Loucy (cell line): ENCODE measurements around the gene TAGLN2.

Experiments
- H2AFZ ChIP-seq: fragments of 200-600 bp; sonication (generic); 2 replicates; pipeline ENCODE4 v1.6.0; 2016; ENCODE audit warnings: antibody characterized with exemption, mild to moderate bottlenecking, low read length, moderate library complexity
- H3F3A ChIP-seq: fragments of 200-600 bp; 2 replicates; pipeline ENCODE4 v1.6.0; 2016; ENCODE audit warnings: antibody characterized with exemption, low read depth, mild to moderate bottlenecking
- H3K27me3 ChIP-seq: fragments of 200-600 bp; sonication (generic); 2 replicates; pipeline ENCODE4 v1.6.1; 2014; ENCODE audit warnings: low read length, mild to moderate bottlenecking; ENCODE audit not compliant: insufficient read depth, poor library complexity, severe bottlenecking
- H3K36me3 ChIP-seq: fragments of 200-600 bp; sonication (generic); 2 replicates; pipeline ENCODE4 v1.6.1; 2016; ENCODE audit warnings: low read length; ENCODE audit not compliant: insufficient read depth
- H3K4me1 ChIP-seq: fragments of 200-600 bp; sonication (generic); 2 replicates; pipeline ENCODE4 v1.5.1; 2014; ENCODE audit warnings: low read length, mild to moderate bottlenecking; ENCODE audit not compliant: insufficient read depth, poor library complexity, severe bottlenecking
- H3K4me2 ChIP-seq: fragments of 200-600 bp; sonication (generic); 2 replicates; pipeline ENCODE4 v1.6.0; 2014; ENCODE audit warnings: antibody characterized with exemption, low read length, low read depth, mild to moderate bottlenecking; ENCODE audit not compliant: poor library complexity, severe bottlenecking
- H3K4me3 ChIP-seq: fragments of 200-600 bp; sonication (generic); 2 replicates; pipeline ENCODE4 v1.5.1; 2014; ENCODE audit warnings: low read length, mild to moderate bottlenecking, mixed read lengths; ENCODE audit not compliant: poor library complexity, severe bottlenecking
- H3K79me2 ChIP-seq: fragments of 200-600 bp; sonication (generic); 2 replicates; pipeline ENCODE4 v1.6.1; 2014; ENCODE audit warnings: low read length; ENCODE audit not compliant: insufficient read depth
- H3K9ac ChIP-seq: fragments of 200-600 bp; sonication (generic); 2 replicates; pipeline ENCODE4 v1.6.0; 2014; ENCODE audit warnings: mild to moderate bottlenecking, low read depth, low read length, moderate library complexity; ENCODE audit not compliant: poor library complexity, severe bottlenecking
- H3K9me2 ChIP-seq: fragments of 200-600 bp; sonication (generic); replicated peaks from 2 replicates; pipeline ENCODE4 v1.6.1; 2016; ENCODE audit warnings: low read depth, low read length, mixed read lengths
- H3K9me3 ChIP-seq: fragments of 200-600 bp; sonication (generic); 2 replicates; pipeline ENCODE4 v1.6.1; 2014; ENCODE audit warnings: mild to moderate bottlenecking, antibody characterized with exemption, low read length, low read depth; ENCODE audit not compliant: insufficient read depth
- H4K20me1 ChIP-seq: fragments of 200-600 bp; sonication (generic); 2 replicates; pipeline ENCODE4 v1.6.0; 2014; ENCODE audit warnings: antibody characterized with exemption, low read length, mild to moderate bottlenecking; ENCODE audit not compliant: insufficient read depth, poor library complexity, severe bottlenecking
- EZH2phosphoT487 ChIP-seq: fragments of 200-600 bp; IDR thresholded peaks from 2 replicates; pipeline ENCODE4 v1.6.1; 2018; ENCODE audit warnings: antibody characterized with exemption, mild to moderate bottlenecking, moderate library complexity, borderline replicate concordance
- TF ChIP-seq, protein P1 (sequence below): fragments of 200-600 bp; sonication (generic); conservative IDR thresholded peaks from 2 replicates; pipeline ENCODE4 v1.5.1; 2014; ENCODE audit warnings: mild to moderate bottlenecking, antibody characterized with exemption, low read length

TAGLN2 gene

DNA sequence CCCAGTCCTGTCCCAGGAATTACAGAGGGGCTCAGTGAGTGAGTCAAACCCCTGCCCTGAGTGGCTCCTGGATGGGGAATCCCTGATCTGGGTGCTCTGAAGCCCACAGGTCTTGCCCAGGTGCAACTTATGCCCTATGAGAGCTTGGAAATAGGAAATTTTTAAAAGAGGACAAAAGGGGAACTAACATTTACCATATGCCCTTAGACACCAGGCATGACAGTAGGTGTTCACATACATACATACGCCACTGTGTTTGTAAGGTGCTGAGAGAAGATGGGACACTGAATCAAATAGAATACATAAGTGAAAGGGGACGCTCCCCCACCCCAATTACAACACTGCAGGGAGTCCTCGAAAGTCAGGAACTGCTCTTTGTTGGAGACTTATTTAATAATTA lies 26.8 kb downstream of the TAGLN2 start:
- peaks cover 13% of the 10 kb centered on the region for H3K4me1 ChIP-seq
- no peaks in the 10 kb centered on the region for H3K79me2 ChIP-seq
- no peaks in the 10 kb centered on the region for H3K27me3 ChIP-seq
- no peak overlapping the region for H3K4me2 ChIP-seq
- H3F3A ChIP-seq: no peaks in the 10 kb centered on the region
- H3K9ac ChIP-seq: no peak overlapping the region
- TF ChIP-seq EZH2phosphoT487: no peak
- TF ChIP-seq, protein P1, sequence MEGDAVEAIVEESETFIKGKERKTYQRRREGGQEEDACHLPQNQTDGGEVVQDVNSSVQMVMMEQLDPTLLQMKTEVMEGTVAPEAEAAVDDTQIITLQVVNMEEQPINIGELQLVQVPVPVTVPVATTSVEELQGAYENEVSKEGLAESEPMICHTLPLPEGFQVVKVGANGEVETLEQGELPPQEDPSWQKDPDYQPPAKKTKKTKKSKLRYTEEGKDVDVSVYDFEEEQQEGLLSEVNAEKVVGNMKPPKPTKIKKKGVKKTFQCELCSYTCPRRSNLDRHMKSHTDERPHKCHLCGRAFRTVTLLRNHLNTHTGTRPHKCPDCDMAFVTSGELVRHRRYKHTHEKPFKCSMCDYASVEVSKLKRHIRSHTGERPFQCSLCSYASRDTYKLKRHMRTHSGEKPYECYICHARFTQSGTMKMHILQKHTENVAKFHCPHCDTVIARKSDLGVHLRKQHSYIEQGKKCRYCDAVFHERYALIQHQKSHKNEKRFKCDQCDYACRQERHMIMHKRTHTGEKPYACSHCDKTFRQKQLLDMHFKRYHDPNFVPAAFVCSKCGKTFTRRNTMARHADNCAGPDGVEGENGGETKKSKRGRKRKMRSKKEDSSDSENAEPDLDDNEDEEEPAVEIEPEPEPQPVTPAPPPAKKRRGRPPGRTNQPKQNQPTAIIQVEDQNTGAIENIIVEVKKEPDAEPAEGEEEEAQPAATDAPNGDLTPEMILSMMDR: no peak
- H3K9me3 ChIP-seq: 0 out of 2 replicates have a peak, but pooled peaks cover under 1% of the 10 kb centered on the region
- no peaks in the 10 kb centered on the region for H4K20me1 ChIP-seq
- no peaks in the 10 kb centered on the region for H3K9me2 ChIP-seq
- H2AFZ ChIP-seq: no peak overlapping the region
- no peaks in the 10 kb centered on the region for H3K36me3 ChIP-seq
- no peak overlapping the region for H3K4me3 ChIP-seq

DNA sequence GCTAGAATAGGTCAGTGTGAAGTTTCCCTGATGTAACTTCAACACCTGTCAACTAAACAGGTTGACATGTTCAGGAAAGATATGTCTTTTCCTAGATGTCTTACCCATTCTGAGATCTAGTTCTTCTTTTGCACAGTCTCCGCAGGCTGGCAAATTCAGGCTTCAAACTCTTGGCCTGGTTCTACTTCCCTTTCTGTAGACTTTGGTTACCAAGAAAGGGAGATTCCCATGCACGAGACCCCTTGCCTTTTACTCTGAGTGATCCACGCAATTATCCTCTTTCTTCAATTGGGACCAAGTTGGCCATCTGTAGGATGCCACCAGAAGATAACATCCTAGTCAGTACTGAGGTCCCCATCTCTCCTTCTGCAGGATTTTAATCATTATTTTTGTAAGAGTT lies 27.3 kb downstream of the TAGLN2 start:
- peaks cover 17% of the 10 kb centered on the region for H3K4me1 ChIP-seq
- no peaks in the 10 kb centered on the region for H3K9me3 ChIP-seq
- no peaks in the 10 kb centered on the region for H4K20me1 ChIP-seq
- no peaks in the 10 kb centered on the region for H3F3A ChIP-seq
- H3K27me3 ChIP-seq: no peaks in the 10 kb centered on the region
- no peaks in the 10 kb centered on the region for H3K9me2 ChIP-seq
- TF ChIP-seq, protein P1: no peak
- TF ChIP-seq EZH2phosphoT487: no peak
- no peak overlapping the region for H3K9ac ChIP-seq
- H3K79me2 ChIP-seq: no peaks in the 10 kb centered on the region
- no peak overlapping the region for H3K4me2 ChIP-seq
- H3K36me3 ChIP-seq: no peaks in the 10 kb centered on the region
- no peak overlapping the region for H3K4me3 ChIP-seq
- H2AFZ ChIP-seq: no peak overlapping the region

DNA sequence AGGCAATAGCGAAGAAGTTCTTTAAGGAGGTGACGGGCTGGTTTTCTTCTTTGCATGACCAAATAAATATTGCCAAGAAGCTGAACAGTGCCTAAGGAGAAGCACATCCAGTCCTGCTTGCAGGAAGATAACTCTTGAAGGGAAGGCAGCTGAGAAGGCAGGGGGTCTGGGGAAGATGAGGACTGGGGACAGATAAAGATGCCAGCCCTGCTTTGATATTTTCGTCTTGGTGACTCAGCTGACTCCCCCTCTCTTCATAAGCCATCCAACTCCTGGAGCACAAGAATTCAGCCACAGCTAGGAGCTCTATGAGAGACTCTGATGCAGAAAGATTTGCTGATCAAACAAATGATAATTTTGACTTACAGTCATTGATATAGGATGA lies 28.8 kb downstream of the TAGLN2 start:
- no peaks in the 10 kb centered on the region for H3F3A ChIP-seq
- no peak for TF ChIP-seq EZH2phosphoT487
- TF ChIP-seq, protein P1: no peak
- H3K36me3 ChIP-seq: no peaks in the 10 kb centered on the region
- H3K27me3 ChIP-seq: no peaks in the 10 kb centered on the region
- no peaks in the 10 kb centered on the region for H3K9me3 ChIP-seq
- no peaks in the 10 kb centered on the region for H3K9me2 ChIP-seq
- H3K79me2 ChIP-seq: no peaks in the 10 kb centered on the region
- no peaks in the 10 kb centered on the region for H4K20me1 ChIP-seq
- no peak overlapping the region for H3K4me3 ChIP-seq
- H3K4me1 ChIP-seq: peaks cover 17% of the 10 kb centered on the region
- no peak overlapping the region for H3K9ac ChIP-seq
- H2AFZ ChIP-seq: no peak overlapping the region
- no peak overlapping the region for H3K4me2 ChIP-seq
